CD4-positive, alpha-beta T cell (primary cell): ENCODE results near the gene TIMM22. TPM values are rescaled to one million over a fixed set of nuclear protein-coding genes. Genes with fewer than 3 reads are reported as not detected.

Experiments
- ATAC-seq: fragments of 200-7000 bp; cut with Tn5 transposase; one replicate; pipeline ENCODE4 v1.10.0; 2022; ENCODE audit warnings: mild to moderate bottlenecking; ENCODE audit not compliant: poor library complexity
- CTCF ChIA-PET: fragments of 350-600 bp; sonication (Branson Sonifier 250); formaldehyde crosslinking; loops from one replicate; lab custom pipeline; 2021; ENCODE audit warnings: antibody characterized with exemption, inconsistent platforms; lab: Charles Lee
- POLR2A ChIA-PET: fragments of 350-600 bp; sonication (Branson Sonifier 250); formaldehyde crosslinking; loops from one replicate; lab custom pipeline; 2021; ENCODE audit warnings: antibody characterized with exemption, inconsistent platforms; lab: Charles Lee
- DNase-seq, 14 experiments: peaks; one replicate each; pipeline ENCODE4 v3.0.0-alpha.2; 2013 to 2020; ENCODE audit warnings: mixed read lengths in 2 of 14
- H3K27ac ChIP-seq, 2 donors: one replicate each; pipeline versions ENCODE4 v1.5.1 to v1.7.0; 2013; ENCODE audit warnings: low read length in 2 of 2, low read depth in 1 of 2, mild to moderate bottlenecking in 1 of 2
- H3K27me3 ChIP-seq, 2 experiments: 1 replicate in 1 of 2; 2 replicates in 1 of 2; pipeline versions ENCODE4 v1.6.1 to v1.7.0; 2013; ENCODE audit warnings: low read length in 2 of 2, control low read depth in 1 of 2, mild to moderate bottlenecking in 1 of 2, moderate library complexity in 1 of 2; ENCODE audit not compliant: insufficient read depth in 2 of 2, control insufficient read depth in 1 of 2
- H3K36me3 ChIP-seq: one replicate; pipeline ENCODE4 v1.6.1; 2013; ENCODE audit warnings: low read length, control low read depth; ENCODE audit not compliant: insufficient read depth
- H3K4me1 ChIP-seq: one replicate; pipeline ENCODE4 v1.6.1; 2013; ENCODE audit warnings: low read length, control low read depth; ENCODE audit not compliant: insufficient read depth
- H3K4me3 ChIP-seq: one replicate; pipeline ENCODE4 v1.5.1; 2013; ENCODE audit warnings: mild to moderate bottlenecking, low read length, moderate library complexity
- H3K9me3 ChIP-seq, 2 experiments: 1 replicate in 1 of 2; 2 replicates in 1 of 2; pipeline versions ENCODE4 v1.6.1 to v1.7.0; 2013; ENCODE audit warnings: low read length in 2 of 2, mild to moderate bottlenecking in 2 of 2, control low read depth in 1 of 2, moderate library complexity in 1 of 2; ENCODE audit not compliant: control insufficient read depth in 1 of 2, insufficient read depth in 1 of 2
- H3K27ac Mint-ChIP-seq: one replicate; pipeline ENCODE4 v1.8.0; 2020; ENCODE audit warnings: mixed read lengths
- H3K27me3 Mint-ChIP-seq: one replicate; pipeline ENCODE4 v1.8.0; 2021; ENCODE audit warnings: mixed read lengths
- H3K36me3 Mint-ChIP-seq: one replicate; pipeline ENCODE4 v1.8.0; 2021; ENCODE audit warnings: low read depth, mixed read lengths
- H3K4me1 Mint-ChIP-seq: one replicate; pipeline ENCODE4 v1.8.0; 2021; ENCODE audit warnings: low read depth, mixed read lengths
- H3K4me3 Mint-ChIP-seq: one replicate; pipeline ENCODE4 v1.8.0; 2020; ENCODE audit warnings: mild to moderate bottlenecking, mixed read lengths
- H3K9me3 Mint-ChIP-seq: one replicate; pipeline ENCODE4 v1.8.0; 2020; ENCODE audit warnings: mixed read lengths
- CTCF ChIP-seq: fragments of 200-600 bp; IDR thresholded peaks from one replicate; pipeline ENCODE4 v1.8.0; 2022; ENCODE audit warnings: antibody characterized with exemption, mild to moderate bottlenecking
- intact Hi-C, 2 experiments: fragments of 100-400 bp; cut with DNase I in 1 of 2; cut with micrococcal nuclease in 1 of 2; formaldehyde crosslinking; loops; one replicate each; pipeline versions ENCODE4 v1.15.1 to v1.9.0; 2023 to 2025; cut with DNase I, micrococcal nuclease
- total RNA-seq, 174 experiments: library from RNA in 2 of 174; stranded (reverse) in 2 of 174; gene quantifications; one replicate each; pipeline ENCODE4 v1.2.3 and lab custom pipeline; 2021 to 2026

Gene TIMM22
- total RNA-seq, 2 experiments from 2014 or later, result 10.2 to 10.9 TPM

- Histone ChIP-seq H3K27ac (no peak overlapping the region), H3K36me3 (peaks cover 33% of the 10 kb centered on the region), H3K27me3 (no peaks in the 10 kb centered on the region), H3K4me3 (no peak overlapping the region), H3K4me1 (peaks cover 5% of the 10 kb centered on the region), H3K9me3 (no peaks in the 10 kb centered on the region)
- Mint-ChIP-seq H3K4me1 (no peaks in the 10 kb centered on the region), H3K27me3 (no peaks in the 10 kb centered on the region), H3K9me3 (no peaks in the 10 kb centered on the region), H3K36me3 (peaks cover 17% of the 10 kb centered on the region), H3K4me3 (no peak overlapping the region), H3K27ac (no peak overlapping the region)
- TF ChIP-seq CTCF, result no peak
- no peak for ATAC-seq
- intact Hi-C loops, result no loop called here
- CTCF ChIA-PET, result no interaction called here
- DNase-seq, result peak in 3 of 14 experiments; percentile 31 to 71 (median 64)
- POLR2A ChIA-PET, result no interaction called here
These were observed 42.7 kb downstream of the TIMM22 start for GRCh38 chr17:1039511-1040215.

GRCh38 chr17:1040216-1040600, 43.3 kb downstream of the TIMM22 start:
- CTCF ChIA-PET, result no interaction called here
- H3K27ac ChIP-seq, result no peak overlapping the region
- intact Hi-C loops, result no loop called here
- Mint-ChIP-seq H3K27me3 (no peaks in the 10 kb centered on the region), H3K4me3 (no peak overlapping the region), H3K9me3 (no peaks in the 10 kb centered on the region), H3K4me1 (no peaks in the 10 kb centered on the region), H3K27ac (no peak overlapping the region), H3K36me3 (peaks cover 23% of the 10 kb centered on the region)
- no peak overlapping the region for H3K4me3 ChIP-seq
- ATAC-seq (no peak), DNase-seq (no peak)
- peaks cover 29% of the 10 kb centered on the region for H3K36me3 ChIP-seq
- peaks cover 5% of the 10 kb centered on the region for H3K4me1 ChIP-seq
- POLR2A ChIA-PET, result no interaction called here
- no peak for TF ChIP-seq CTCF
- no peaks in the 10 kb centered on the region for H3K9me3 ChIP-seq
- H3K27me3 ChIP-seq, result no peaks in the 10 kb centered on the region

GRCh38 chr17:1041746-1042145, 44.8 kb downstream of the TIMM22 start:
- TF ChIP-seq CTCF, result no peak
- ChIA-PET POLR2A (no interaction called here), CTCF (no interaction called here)
- peaks cover 29% of the 10 kb centered on the region for H3K36me3 Mint-ChIP-seq
- H3K4me3 Mint-ChIP-seq, result no peak overlapping the region
- no peak overlapping the region for H3K27ac ChIP-seq
- H3K27me3 ChIP-seq, result no peaks in the 10 kb centered on the region
- no peak overlapping the region for H3K27ac Mint-ChIP-seq
- no peaks in the 10 kb centered on the region for H3K9me3 ChIP-seq
- no peaks in the 10 kb centered on the region for H3K4me1 Mint-ChIP-seq
- H3K27me3 Mint-ChIP-seq, result no peaks in the 10 kb centered on the region
- ATAC-seq (no peak), DNase-seq (no peak)
- no peaks in the 10 kb centered on the region for H3K9me3 Mint-ChIP-seq
- intact Hi-C loops, result no loop called here
- H3K36me3 ChIP-seq, result peaks cover 34% of the 10 kb centered on the region
- peaks cover 5% of the 10 kb centered on the region for H3K4me1 ChIP-seq
- no peak overlapping the region for H3K4me3 ChIP-seq
